HG02571 (cell line): ENCODE data around the gene PDE9A.

Source experiments
- ATAC-seq: cut with Tn5 transposase; IDR thresholded peaks from one replicate; pipeline ENCODE4 v1.9.1; 2021; ENCODE audit warnings: mild to moderate bottlenecking, moderate library complexity; ENCODE audit not compliant: unreplicated experiment

PDE9A gene

GRCh38 chr21:42815217-42815616 is 161.8 kb downstream of the PDE9A start:
- ATAC-seq: no peak

GRCh38 chr21:42818328-42818749 is 164.9 kb downstream of the PDE9A start:
- no peak for ATAC-seq

GRCh38 chr21:42819861-42820615 is 166.6 kb downstream of the PDE9A start:
- ATAC-seq: no peak

- no peak for ATAC-seq
Observed at GRCh38 chr21:42820616-42821465, 167.4 kb downstream of the PDE9A start.
